Epidermal melanocyte (primary cell): ENCODE measurements around the gene ARID1B.

Source experiments
- DNase-seq: peaks from one replicate; pipeline ENCODE4 v3.0.0; 2011; ENCODE audit warnings: low spot score; ENCODE audit not compliant: insufficient read length

ARID1B gene

DNA sequence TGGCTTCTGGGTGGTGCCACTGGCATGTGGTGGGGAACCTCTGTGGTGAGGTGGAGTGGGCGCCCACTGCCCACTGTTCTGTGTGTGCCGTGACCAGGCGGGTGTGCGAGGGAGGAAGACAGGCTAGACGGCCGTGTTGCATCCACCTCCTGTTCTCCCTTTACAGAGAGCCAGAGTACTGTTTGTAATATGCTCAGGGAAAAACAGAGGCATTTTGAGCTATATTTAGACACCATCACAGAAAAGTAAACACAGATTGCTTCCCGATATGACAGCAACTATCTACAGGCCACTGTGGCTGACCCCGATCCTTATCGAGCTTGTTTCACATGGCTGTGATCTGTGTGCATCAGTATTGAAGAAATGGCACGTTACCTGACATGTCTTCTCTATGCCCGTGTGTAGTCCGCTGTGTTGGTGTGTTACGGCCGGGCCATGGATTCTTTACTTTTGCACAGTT lies 45.6 kb downstream of the ARID1B start:
- no peak for DNase-seq

- no peak for DNase-seq
These were observed 47.0 kb downstream of the ARID1B start for GRCh38 chr6:156824142-156824541.

GRCh38 chr6:156825475-156825874 lies 48.3 kb downstream of the ARID1B start:
- no peak for DNase-seq

DNA sequence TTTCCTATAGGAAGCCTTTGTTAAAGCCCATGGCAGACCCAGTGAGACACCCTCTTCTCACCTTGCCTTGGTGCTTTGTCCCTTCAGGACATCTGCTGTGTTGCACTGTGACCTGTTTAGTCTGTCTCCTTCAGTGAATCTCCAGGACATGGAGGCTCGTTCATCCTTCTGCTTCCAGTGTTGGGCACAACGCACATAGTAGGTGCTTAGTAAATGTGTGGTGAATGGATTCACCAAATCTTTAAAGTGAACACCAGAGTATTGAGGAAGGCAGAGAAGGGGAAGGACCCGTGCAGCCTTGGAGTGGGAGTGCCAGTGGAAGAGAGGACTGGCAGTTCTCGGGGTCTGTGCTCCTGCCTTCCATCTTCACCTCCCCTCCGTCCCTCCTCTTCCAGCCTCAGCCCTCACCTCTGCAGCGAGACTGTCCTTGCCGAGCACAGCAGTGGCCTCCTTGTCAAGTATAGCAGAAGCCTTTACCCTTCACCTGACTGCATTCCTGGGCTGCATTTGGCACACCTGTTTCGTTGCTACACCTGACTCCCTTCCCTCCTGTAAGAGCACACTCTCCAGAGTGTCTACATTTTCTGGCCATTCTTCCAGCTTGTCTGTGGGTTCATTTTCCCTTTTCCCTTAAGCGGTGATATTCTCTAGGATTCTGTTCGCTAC lies 49.2 kb downstream of the ARID1B start:
- DNase-seq: no peak

GRCh38 chr6:156827382-156827781 lies 50.2 kb downstream of the ARID1B start:
- DNase-seq: no peak

GRCh38 chr6:156828280-156828703 lies 51.1 kb downstream of the ARID1B start:
- no peak for DNase-seq

DNA sequence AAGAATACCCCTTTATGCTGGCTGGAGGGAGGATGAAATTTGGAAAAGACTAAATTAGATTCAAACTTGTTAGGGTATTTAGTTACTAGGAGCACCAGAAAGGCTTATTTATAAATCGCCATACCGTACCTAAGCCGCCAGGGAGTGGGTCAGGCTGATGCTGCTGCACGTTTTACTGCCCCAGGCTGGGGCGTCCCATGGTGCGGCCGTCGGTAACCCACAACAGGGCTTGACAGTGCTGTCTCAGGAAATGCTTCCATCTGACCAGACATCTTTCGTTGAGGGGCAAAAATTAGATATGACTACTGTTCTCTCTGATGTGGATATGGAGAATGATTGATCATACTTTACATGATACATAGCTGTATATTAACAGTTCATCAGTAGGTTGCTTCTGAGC lies 52.9 kb downstream of the ARID1B start:
- DNase-seq: no peak

DNA sequence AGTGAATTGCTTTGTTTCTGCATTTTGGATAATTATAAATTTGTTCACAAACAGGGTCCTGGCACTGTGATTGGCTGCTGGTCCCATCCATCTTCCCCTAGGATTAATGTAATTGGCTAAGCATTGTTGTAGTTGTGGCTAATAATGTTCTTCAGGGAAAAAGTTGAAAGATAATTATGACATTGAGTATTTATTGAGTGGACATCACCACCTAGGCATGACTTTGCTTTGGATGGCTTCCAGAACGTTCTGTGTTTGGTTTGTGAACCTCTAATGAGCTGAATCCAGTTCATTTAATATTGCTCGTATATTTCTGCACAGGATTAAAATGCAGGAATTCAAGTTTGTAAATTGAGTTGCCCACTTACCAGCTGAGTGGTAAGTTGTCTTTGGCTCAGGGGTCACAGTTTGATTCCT lies 55.1 kb downstream of the ARID1B start:
- DNase-seq: no peak

DNA sequence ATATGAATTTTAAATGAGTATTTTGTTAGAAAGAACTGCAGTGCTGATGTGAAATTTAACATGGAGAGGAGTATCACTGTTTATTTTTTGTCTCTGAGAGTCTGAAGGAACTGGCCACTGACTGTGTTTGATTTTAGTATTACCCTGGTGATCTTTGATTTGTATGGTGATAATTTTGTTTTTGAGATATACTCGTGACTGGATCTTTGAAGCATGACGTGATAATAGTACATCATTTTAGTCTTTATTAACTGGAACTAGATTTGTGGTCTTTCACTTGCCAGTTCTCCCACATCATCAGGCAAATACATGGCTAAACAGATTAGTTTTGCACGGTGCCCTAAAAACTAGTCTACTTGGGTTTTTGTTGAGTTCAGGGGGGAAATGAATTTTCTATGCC lies 55.5 kb downstream of the ARID1B start:
- no peak for DNase-seq

- DNase-seq: no peak
These were observed 56.6 kb downstream of the ARID1B start for GRCh38 chr6:156833755-156834154.

GRCh38 chr6:156839129-156839528 lies 62.0 kb downstream of the ARID1B start:
- no peak for DNase-seq

- no peak for DNase-seq
These were observed 62.4 kb downstream of the ARID1B start for GRCh38 chr6:156839591-156840001.

GRCh38 chr6:156840136-156840535 lies 63.0 kb downstream of the ARID1B start:
- DNase-seq: no peak

GRCh38 chr6:156840606-156841005 lies 63.4 kb downstream of the ARID1B start:
- no peak for DNase-seq

GRCh38 chr6:156841508-156841907 lies 64.3 kb downstream of the ARID1B start:
- DNase-seq: no peak

DNA sequence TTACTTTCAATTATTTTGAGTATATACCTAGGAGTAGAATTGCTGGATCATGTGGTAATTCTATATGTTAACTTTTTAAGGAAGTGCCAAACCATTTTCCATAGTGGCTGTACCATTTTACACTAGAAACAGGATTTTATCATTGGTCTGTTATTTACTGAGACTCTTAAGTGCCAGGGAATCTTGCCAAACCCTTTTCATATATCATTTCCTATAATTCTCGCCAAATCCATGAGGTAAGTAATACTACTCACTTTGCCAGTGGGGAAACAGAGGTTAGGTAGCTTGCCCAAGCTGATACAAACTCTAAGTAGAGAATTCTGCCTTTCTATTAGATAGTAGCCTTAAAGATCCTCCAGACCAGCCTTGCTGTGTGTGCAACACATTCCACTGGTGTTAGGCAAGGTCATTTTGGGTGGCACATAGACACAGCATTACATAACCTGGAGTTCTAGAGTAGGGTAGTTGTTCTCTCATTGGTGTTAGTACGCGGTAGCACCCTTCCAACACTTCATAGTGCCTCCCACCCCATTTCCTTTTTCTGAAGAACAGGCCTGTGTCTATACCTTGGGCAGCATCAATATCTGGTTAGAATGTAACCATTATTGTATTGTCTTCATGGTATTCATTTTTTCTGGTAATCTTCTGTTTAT lies 65.5 kb downstream of the ARID1B start:
- no peak for DNase-seq

DNA sequence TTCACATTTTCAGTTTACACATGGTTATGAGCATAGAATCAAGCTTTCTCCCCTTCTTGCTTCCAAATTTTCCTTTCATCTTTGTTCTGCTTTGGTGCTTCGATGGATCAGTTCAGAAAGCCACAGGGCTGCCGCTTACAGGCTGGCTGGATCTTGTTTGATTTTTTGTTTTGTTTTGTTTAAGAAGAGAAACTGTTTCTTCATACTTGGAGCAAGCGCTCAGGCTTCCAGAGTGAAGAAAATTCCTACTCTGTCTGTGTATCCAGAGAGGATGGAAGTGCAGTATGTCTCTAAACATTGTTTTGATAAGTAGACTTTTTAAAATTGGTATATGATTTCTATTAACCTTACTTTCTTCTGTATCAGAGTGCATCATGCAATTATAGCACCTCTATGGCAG lies 66.9 kb downstream of the ARID1B start:
- no peak for DNase-seq

GRCh38 chr6:156845454-156846155 lies 68.4 kb downstream of the ARID1B start:
- no peak for DNase-seq

GRCh38 chr6:156846845-156847599 lies 69.8 kb downstream of the ARID1B start:
- no peak for DNase-seq

GRCh38 chr6:156848123-156848522 lies 70.9 kb downstream of the ARID1B start:
- no peak for DNase-seq

DNA sequence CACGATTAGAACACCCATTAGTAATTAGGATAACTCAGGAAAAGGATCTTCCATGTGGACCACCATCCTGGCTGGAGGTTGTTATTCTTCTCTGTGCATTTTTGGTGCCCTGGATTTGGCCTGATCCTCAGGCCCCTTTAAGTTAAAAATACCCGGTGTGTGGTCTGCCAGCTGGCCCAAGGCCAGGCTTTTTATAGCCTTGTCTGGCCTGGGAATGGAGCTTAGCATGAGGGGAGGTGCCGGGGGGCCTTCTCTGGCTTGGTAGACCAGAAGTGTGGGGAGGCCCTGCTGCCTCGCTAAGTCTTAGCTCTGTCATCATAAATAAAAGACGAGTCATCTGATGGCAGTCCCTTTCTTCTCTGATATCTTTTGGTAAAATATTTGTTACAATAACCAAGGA lies 71.4 kb downstream of the ARID1B start:
- DNase-seq: no peak

GRCh38 chr6:156849806-156850205 lies 72.6 kb downstream of the ARID1B start:
- no peak for DNase-seq
